Osteocyte (in vitro differentiated cells): ENCODE measurements around the gene ZCCHC2. TPM values are rescaled to one million over a fixed set of nuclear protein-coding genes. Genes with fewer than 3 reads are reported as not detected.

Source experiments
- DNase-seq: peaks from one replicate; pipeline ENCODE4 v3.0.0; 2021; ENCODE audit warnings: mixed read lengths; ENCODE audit not compliant: unreplicated experiment; ENCODE audit errors: extremely low spot score
- H3K27ac Mint-ChIP-seq: one replicate; pipeline ENCODE4 v1.8.0; 2021; ENCODE audit warnings: mild to moderate bottlenecking, mixed read lengths; ENCODE audit not compliant: unreplicated experiment
- H3K27me3 Mint-ChIP-seq: one replicate; pipeline ENCODE4 v1.8.0; 2021; ENCODE audit warnings: mixed read lengths; ENCODE audit not compliant: unreplicated experiment
- H3K36me3 Mint-ChIP-seq: one replicate; pipeline ENCODE4 v1.8.0; 2021; ENCODE audit warnings: mixed read lengths; ENCODE audit not compliant: unreplicated experiment
- H3K4me1 Mint-ChIP-seq: one replicate; pipeline ENCODE4 v1.8.0; 2021; ENCODE audit warnings: mixed read lengths; ENCODE audit not compliant: unreplicated experiment
- H3K4me3 Mint-ChIP-seq: one replicate; pipeline ENCODE4 v1.8.0; 2021; ENCODE audit warnings: mild to moderate bottlenecking, moderate library complexity, mixed read lengths; ENCODE audit not compliant: unreplicated experiment
- H3K9me3 Mint-ChIP-seq: one replicate; pipeline ENCODE4 v1.8.0; 2021; ENCODE audit warnings: mixed read lengths; ENCODE audit not compliant: unreplicated experiment
- CTCF ChIP-seq: fragments of 200-600 bp; sonication (generic); IDR thresholded peaks from 2 replicates; pipeline ENCODE4 v1.5.0; 2021; ENCODE audit warnings: antibody characterized with exemption, mild to moderate bottlenecking, moderate library complexity
- total RNA-seq: library from RNA; stranded (reverse); gene quantifications from 2 replicates; pipeline ENCODE4 v1.2.1, GENCODE V29; 2021

ZCCHC2 gene
- total RNA-seq, 1 donor from 2014 or later = 11.2 TPM

DNA sequence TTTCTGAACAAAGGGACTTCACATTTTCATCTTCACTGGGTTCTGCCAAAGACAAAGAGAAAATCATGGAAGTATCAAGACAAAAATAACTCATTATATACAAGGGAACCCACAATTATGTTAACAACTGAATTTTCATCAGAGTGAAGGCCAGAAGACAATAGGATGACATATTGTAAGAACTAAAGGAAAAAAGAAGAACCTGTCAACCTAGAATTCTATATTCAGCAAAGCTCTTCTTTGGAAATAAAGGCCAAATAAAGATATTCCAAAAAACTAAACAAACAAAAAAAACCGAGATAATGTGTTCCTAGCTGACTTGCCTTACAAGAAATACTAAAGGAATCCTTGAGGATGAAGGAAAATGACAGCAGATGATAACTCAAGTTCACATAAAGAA is 10.3 kb upstream of the ZCCHC2 start:
- Mint-ChIP-seq H3K4me1 (no peaks in the 10 kb centered on the region), H3K4me3 (no peak overlapping the region), H3K27me3 (peaks cover 13% of the 10 kb centered on the region), H3K27ac (no peak overlapping the region), H3K36me3 (peaks cover 6% of the 10 kb centered on the region), H3K9me3 (peaks cover 29% of the 10 kb centered on the region)
- DNase-seq = no peak
- no peak for TF ChIP-seq CTCF

GRCh38 chr18:62512996-62513395 is 9.8 kb upstream of the ZCCHC2 start:
- Mint-ChIP-seq H3K27me3 (peaks cover 13% of the 10 kb centered on the region), H3K9me3 (peaks cover 29% of the 10 kb centered on the region), H3K27ac (no peak overlapping the region), H3K4me1 (no peaks in the 10 kb centered on the region), H3K36me3 (peaks cover 6% of the 10 kb centered on the region), H3K4me3 (no peak overlapping the region)
- no peak for DNase-seq
- TF ChIP-seq CTCF = no peak

DNA sequence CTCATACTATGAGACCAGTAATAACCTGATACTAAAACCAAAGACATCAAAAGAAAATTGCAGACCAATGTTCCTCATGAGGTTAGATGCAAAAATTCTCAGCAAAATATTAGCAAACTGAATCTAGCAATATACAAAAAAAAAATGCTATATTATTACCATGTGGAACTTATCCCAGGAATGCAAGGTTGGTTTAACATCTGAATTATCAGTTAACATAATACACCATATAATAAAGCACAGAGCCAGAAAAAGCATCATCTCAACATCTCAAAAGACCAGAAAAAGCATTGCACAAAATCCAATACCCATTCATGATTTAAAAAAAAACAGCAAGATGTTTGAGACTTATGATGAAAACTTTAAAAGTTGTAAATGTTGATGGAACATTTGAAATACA is 8.3 kb upstream of the ZCCHC2 start:
- Mint-ChIP-seq H3K27me3 (peaks cover 8% of the 10 kb centered on the region), H3K4me3 (no peak overlapping the region), H3K27ac (no peak overlapping the region), H3K36me3 (peaks cover 6% of the 10 kb centered on the region), H3K9me3 (peaks cover 29% of the 10 kb centered on the region), H3K4me1 (peaks cover 1% of the 10 kb centered on the region)
- DNase-seq = no peak
- no peak for TF ChIP-seq CTCF

- TF ChIP-seq CTCF = no peak
- H3K27me3 Mint-ChIP-seq = peaks cover 3% of the 10 kb centered on the region
- peaks cover 6% of the 10 kb centered on the region for H3K36me3 Mint-ChIP-seq
- no peak for DNase-seq
- peaks cover 1% of the 10 kb centered on the region for H3K4me1 Mint-ChIP-seq
- no peak overlapping the region for H3K27ac Mint-ChIP-seq
- peaks cover 29% of the 10 kb centered on the region for H3K9me3 Mint-ChIP-seq
- no peak overlapping the region for H3K4me3 Mint-ChIP-seq
These were observed 6.6 kb upstream of the ZCCHC2 start for GRCh38 chr18:62516242-62516641.

DNA sequence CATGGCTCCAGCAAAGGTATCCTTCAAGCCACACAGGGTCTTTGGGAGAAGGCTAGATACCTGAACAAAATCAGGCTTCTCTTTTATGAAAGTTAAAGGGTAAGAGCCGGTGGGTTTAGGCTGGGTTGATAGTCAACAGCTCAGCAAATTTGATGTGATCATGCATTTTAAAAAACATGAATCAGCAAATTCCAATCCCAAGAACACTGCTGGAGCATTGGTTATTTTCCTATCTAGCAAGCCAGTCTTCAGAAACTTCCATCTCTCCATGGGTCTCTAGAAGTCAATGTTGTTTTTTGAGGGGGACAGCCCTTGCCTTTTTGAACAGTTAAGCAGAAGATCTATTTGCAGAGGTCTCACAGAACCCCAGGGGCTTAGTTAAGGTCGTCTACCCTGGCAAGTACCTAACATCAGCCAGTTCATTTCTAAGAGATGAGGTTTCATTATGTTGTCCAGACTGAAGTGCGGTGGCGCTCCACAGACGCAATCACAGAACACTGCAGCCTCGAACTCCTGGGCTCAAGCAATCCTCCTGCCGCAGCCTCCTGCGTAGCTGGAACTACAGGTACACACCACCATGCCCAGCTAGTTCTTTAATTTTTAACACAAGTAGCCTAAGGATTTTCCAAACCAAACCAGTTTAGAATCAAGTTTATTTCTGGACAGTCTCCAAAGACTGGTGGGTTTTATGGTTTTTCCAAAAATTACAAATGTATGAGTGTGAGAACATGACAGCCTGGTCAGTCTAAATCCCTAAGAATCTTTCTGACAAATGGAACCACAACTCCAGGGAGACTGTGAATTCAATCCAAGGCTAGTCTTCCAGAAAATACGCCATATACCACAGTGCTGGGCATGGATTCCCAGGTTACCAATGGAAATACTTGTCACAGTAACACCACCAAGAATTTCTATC is 4.1 kb upstream of the ZCCHC2 start:
- no peak for DNase-seq
- TF ChIP-seq CTCF = no peak
- Mint-ChIP-seq H3K4me3 (no peak overlapping the region), H3K4me1 (peaks cover 7% of the 10 kb centered on the region), H3K36me3 (peaks cover 3% of the 10 kb centered on the region), H3K27me3 (peaks cover 4% of the 10 kb centered on the region), H3K27ac (no peak overlapping the region), H3K9me3 (peaks cover 9% of the 10 kb centered on the region)
